Testis (tissue), 3 donors: ENCODE data around the gene CA7. TPM values are rescaled to one million over a fixed set of nuclear protein-coding genes. Genes with fewer than 3 reads are reported as not detected.

ENCODE experiments used
- DNase-seq: peaks from one replicate; pipeline ENCODE4 v3.0.0-alpha.2; 2019
- H3K27ac ChIP-seq, 2 donors: fragments of 200-600 bp; sonication (generic); one replicate each; pipeline ENCODE4 v1.5.1; 2019
- H3K27me3 ChIP-seq: fragments of 200-600 bp; sonication (generic); one replicate; pipeline ENCODE4 v1.5.1; 2019
- H3K36me3 ChIP-seq: fragments of 200-600 bp; sonication (generic); one replicate; pipeline ENCODE4 v1.5.1; 2017; ENCODE audit warnings: low read depth; ENCODE audit errors: missing control alignments
- H3K4me1 ChIP-seq: fragments of 200-600 bp; sonication (generic); one replicate; pipeline ENCODE4 v1.5.1; 2019
- H3K4me3 ChIP-seq, 2 donors: fragments of 200-600 bp; sonication (generic); one replicate each; pipeline ENCODE4 v1.5.1; 2017 to 2019
- H3K9me3 ChIP-seq: fragments of 200-600 bp; sonication (generic); one replicate; pipeline ENCODE4 v1.5.1; 2017
- POLR2A ChIP-seq: fragments of 450-650 bp; IDR thresholded peaks from one replicate; pipeline ENCODE4 v1.6.1; 2017; ENCODE audit warnings: antibody characterized with exemption, mild to moderate bottlenecking, moderate library complexity
- WGBS, 2 donors: methylation state at CpG; one replicate each; pipeline ENCODE4 v1.1.5; 2018; 5-methylcytosine and 5-hydroxymethylcytosine counted together
- intact Hi-C: fragments of 100-400 bp; cut with DNase I; formaldehyde crosslinking; loops from one replicate; pipeline ENCODE4 v1.15.1; 2023; ENCODE audit warnings: low total_unique reads
- polyA plus RNA-seq: library from polyadenylated mRNA; stranded (reverse); fragments of 350-450 nt; fragmentation: Illumina TruSeq; extraction: RNeasy Lipid Tissue Mini Kit (QIAGEN cat#74804); gene quantifications from one replicate; pipeline ENCODE4 v1.2.3, GENCODE V29; 2014; ENCODE audit warnings: low read depth, low replicate concordance; ENCODE audit not compliant: insufficient read depth
- total RNA-seq, 2 donors: library from RNA; depleted of rRNA; stranded (reverse); fragments of >200 nt; gene quantifications; one replicate each; pipeline ENCODE4 v1.2.3, GENCODE V29; 2016
- TF ChIP-seq, protein P1 (sequence below), 3 experiments: fragments of 450-650 bp in 2 of 3; fragments of 200-600 bp in 1 of 3; sonication (generic) in 1 of 3; IDR thresholded peaks; one replicate each; pipeline ENCODE4 v1.5.1; 2016 to 2019; ENCODE audit warnings: antibody characterized with exemption in 3 of 3, mild to moderate bottlenecking in 2 of 3, moderate library complexity in 1 of 3

The CA7 gene
- total and polyA plus RNA-seq, 3 donors from 2014 or later: 1.2 to 1.9 (median 1.4) TPM

- H3K27ac ChIP-seq: no peak overlapping the region
- no peak for DNase-seq
- H3K4me3 ChIP-seq: no peak overlapping the region
- H3K4me1 ChIP-seq: peaks cover 3% of the 10 kb centered on the region
- no peaks in the 10 kb centered on the region for H3K27me3 ChIP-seq
- H3K9me3 ChIP-seq: no peaks in the 10 kb centered on the region
- intact Hi-C loops: no loop called here
- 87 to 95% methylated on average over 4 of the region's 4 CpGs for WGBS, 2 donors
- no peaks in the 10 kb centered on the region for H3K36me3 ChIP-seq
- TF ChIP-seq POLR2A: no peak
- TF ChIP-seq, protein P1, sequence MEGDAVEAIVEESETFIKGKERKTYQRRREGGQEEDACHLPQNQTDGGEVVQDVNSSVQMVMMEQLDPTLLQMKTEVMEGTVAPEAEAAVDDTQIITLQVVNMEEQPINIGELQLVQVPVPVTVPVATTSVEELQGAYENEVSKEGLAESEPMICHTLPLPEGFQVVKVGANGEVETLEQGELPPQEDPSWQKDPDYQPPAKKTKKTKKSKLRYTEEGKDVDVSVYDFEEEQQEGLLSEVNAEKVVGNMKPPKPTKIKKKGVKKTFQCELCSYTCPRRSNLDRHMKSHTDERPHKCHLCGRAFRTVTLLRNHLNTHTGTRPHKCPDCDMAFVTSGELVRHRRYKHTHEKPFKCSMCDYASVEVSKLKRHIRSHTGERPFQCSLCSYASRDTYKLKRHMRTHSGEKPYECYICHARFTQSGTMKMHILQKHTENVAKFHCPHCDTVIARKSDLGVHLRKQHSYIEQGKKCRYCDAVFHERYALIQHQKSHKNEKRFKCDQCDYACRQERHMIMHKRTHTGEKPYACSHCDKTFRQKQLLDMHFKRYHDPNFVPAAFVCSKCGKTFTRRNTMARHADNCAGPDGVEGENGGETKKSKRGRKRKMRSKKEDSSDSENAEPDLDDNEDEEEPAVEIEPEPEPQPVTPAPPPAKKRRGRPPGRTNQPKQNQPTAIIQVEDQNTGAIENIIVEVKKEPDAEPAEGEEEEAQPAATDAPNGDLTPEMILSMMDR (IDR thresholded peaks at IDR 0.05): no peak
Observed at GRCh38 chr16:66824006-66824405, 20.2 kb upstream of the CA7 start.

DNA sequence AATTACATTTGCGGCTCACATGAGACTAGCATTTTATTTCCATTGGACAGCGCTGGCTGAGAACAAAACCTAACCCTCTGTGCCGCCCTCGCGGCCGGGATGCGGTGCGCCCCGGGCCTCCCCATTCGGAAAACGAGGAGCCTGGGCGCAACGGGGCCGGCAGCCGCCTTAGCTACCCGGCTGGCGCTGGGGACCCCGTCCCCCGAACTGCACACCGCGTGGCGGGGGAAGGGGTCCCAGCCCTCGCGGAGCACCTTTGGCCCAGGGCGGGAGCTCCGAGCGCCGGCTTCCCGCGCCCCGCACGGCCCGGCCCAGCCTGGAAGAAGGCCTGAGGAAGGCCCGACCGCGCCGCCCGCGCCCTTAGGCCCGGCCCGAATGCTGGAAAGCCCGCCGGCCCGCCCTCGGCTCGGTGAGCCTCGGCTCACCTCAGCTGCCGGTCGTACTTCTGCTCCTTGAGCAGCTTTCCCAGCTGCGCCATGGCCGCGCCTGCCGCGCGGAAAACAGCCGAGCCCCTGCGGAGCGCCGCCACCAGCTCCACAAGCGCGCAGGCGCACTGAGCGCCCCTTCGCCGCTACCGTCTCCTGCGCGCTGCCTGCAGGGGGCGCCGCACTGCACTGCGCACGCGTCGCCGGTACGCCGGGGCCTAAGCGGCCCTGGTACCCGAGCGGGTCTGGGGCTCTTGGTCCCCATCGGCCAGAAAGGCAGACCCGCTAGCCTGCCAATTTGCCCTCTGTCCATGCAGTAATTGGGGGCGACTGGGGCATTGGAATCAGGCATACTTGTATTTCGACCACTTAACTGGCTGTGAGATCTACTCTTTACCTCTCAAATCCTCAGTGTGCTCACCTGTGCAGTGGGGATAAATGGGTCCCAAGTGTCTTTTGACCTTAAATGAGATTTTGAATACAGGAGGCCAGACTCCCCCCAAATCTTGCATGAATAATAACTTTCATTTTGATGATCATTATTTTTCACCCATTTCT, 13.5 kb upstream of the CA7 start, which contains the start of gene NAE1:
NAE1 (minus strand) TSS at position 555 of the 983 bp plus-strand sequence; CDS start at position 478, 77 bp downstream.
- peak within 1 kb of the TSS; percentile 90 to 96 for H3K27ac ChIP-seq
- no peaks in the 10 kb centered on the region for H3K36me3 ChIP-seq
- peak; percentile 30 for TF ChIP-seq POLR2A
- TF ChIP-seq, protein P1 (IDR thresholded peaks at IDR 0.05): peak; percentile 91 to 96 (median 96)
- H3K27me3 ChIP-seq: no peaks in the 10 kb centered on the region
- DNase-seq: peak; percentile 85
- no peaks in the 10 kb centered on the region for H3K9me3 ChIP-seq
- intact Hi-C loops: no loop called here
- H3K4me3 ChIP-seq: peak within 1 kb of the TSS; percentile 81 to 93
- peaks cover 14% of the 10 kb centered on the region for H3K4me1 ChIP-seq
- WGBS, 2 donors: 1 to 3% methylated on average over 16 to 80 of the region's 84 CpGs

- Histone ChIP-seq H3K27ac (no peak overlapping the region), H3K9me3 (no peaks in the 10 kb centered on the region), H3K27me3 (no peaks in the 10 kb centered on the region), H3K36me3 (no peaks in the 10 kb centered on the region), H3K4me3 (no peak overlapping the region), H3K4me1 (peaks cover 14% of the 10 kb centered on the region)
- WGBS, 2 donors: 72 to 80% methylated on average over 3 of the region's 3 CpGs
- DNase-seq: no peak
- no peak for TF ChIP-seq POLR2A
- TF ChIP-seq, protein P1 (IDR thresholded peaks at IDR 0.05): no peak
- intact Hi-C loops: no loop called here
Observed at GRCh38 chr16:66832190-66832589, 12.0 kb upstream of the CA7 start.

- peaks cover 14% of the 10 kb centered on the region for H3K4me1 ChIP-seq
- DNase-seq: no peak
- H3K27ac ChIP-seq: no peak overlapping the region
- TF ChIP-seq, protein P1 (IDR thresholded peaks at IDR 0.05): no peak
- TF ChIP-seq POLR2A: no peak
- no peak overlapping the region for H3K4me3 ChIP-seq
- 76 to 82% methylated on average over 7 of the region's 7 CpGs for WGBS, 2 donors
- no peaks in the 10 kb centered on the region for H3K36me3 ChIP-seq
- no peaks in the 10 kb centered on the region for H3K27me3 ChIP-seq
- intact Hi-C loops: no loop called here
- no peaks in the 10 kb centered on the region for H3K9me3 ChIP-seq
Observed at GRCh38 chr16:66832661-66833305, 11.4 kb upstream of the CA7 start.
